Measurements from ENCODE around the gene ROPN1L.

DNA sequence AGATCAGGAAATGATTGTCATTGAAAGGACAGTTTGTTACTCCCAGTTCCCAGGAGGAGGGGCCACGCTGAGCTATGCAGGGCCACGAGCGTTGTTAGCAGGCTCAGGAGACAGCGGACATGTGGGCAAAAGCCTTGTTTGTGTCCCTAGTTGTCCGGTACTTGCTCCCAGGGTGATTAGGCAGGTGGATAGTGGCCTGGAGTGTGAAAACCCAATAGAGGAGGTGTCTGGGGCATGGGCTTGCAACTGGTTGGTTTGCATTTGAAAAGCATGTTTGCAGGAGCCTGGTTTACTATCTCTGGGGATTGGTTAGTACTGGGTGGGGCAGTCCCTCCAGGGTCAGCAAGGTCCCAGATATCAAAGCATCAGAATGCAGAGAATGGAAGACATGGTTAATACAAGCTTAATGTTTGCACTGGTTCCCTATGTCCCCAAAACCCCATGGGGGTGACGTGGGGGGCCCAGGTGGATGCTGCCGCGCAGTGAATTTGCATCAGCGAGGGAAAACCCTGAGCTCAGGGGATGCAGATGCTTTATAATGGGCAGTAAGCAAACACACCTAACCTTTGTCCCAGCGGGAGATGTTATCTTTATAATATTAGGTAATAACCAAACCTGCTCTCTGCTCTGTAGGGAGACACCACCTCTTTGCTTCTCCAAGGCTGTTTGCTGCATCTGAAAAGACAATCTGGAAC, 39.7 kb downstream of the ROPN1L start:
- TF ChIP-seq CTCF (IDR thresholded peaks at IDR 0.05) (no peak), POLR2A (IDR thresholded peaks at IDR 0.05) (no peak)
